Measurements from ENCODE around the gene CAPZB. TPM values are rescaled to one million over a fixed set of nuclear protein-coding genes. Genes with fewer than 3 reads are reported as not detected.

CAPZB gene
- polyA plus RNA-seq, 2 donors = 221 to 272 TPM

- Histone ChIP-seq H3K9me3 (ENCODE audit: control insufficient read depth in 2 of 2, insufficient read depth in 1 of 2, low read depth in 1 of 2, low read length in 1 of 2) (no peaks in the 10 kb centered on the region), H3K36me3 (ENCODE audit: control insufficient read depth in 2 of 2, insufficient read depth in 2 of 2, low read length in 1 of 2) (peaks cover 4 to 41% of the 10 kb centered on the region in 2 donors), H3K4me1 (ENCODE audit: control insufficient read depth in 2 of 2, insufficient read depth in 2 of 2, low read length in 1 of 2) (peaks cover 0 to 4% of the 10 kb centered on the region in 2 donors), H3K27me3 (ENCODE audit: control insufficient read depth in 1 of 2, insufficient read depth in 2 of 2, low read length in 2 of 2) (no peaks in the 10 kb centered on the region), H3K27ac (ENCODE audit: low read depth in 2 of 2, low read length in 1 of 2) (no peak overlapping the region), H3K4me3 (ENCODE audit: low read depth in 1 of 2, low read length in 2 of 2) (no peak overlapping the region)
- 85 to 88% methylated on average over 19 of the region's 19 CpGs for WGBS, 2 donors
These were observed 146.0 kb downstream of the CAPZB start for GRCh38 chr1:19339214-19339861.

- peaks cover 4 to 32% of the 10 kb centered on the region in 2 donors for H3K36me3 ChIP-seq (ENCODE audit: control insufficient read depth in 2 of 2, insufficient read depth in 2 of 2, low read length in 1 of 2)
- no peaks in the 10 kb centered on the region for H3K27me3 ChIP-seq (ENCODE audit: control insufficient read depth in 1 of 2, insufficient read depth in 2 of 2, low read length in 2 of 2)
- 75 to 82% methylated on average over 27 of the region's 27 CpGs for WGBS, 2 donors
- no peak overlapping the region for H3K27ac ChIP-seq (ENCODE audit: low read depth in 2 of 2, low read length in 1 of 2)
- H3K9me3 ChIP-seq (ENCODE audit: control insufficient read depth in 2 of 2, insufficient read depth in 1 of 2, low read depth in 1 of 2, low read length in 1 of 2) = no peaks in the 10 kb centered on the region
- H3K4me3 ChIP-seq (ENCODE audit: low read depth in 1 of 2, low read length in 2 of 2) = no peak overlapping the region
- H3K4me1 ChIP-seq (ENCODE audit: control insufficient read depth in 2 of 2, insufficient read depth in 2 of 2, low read length in 1 of 2) = no peaks in the 10 kb centered on the region
These were observed 147.0 kb downstream of the CAPZB start for GRCh38 chr1:19338323-19338762.

- 83 to 88% methylated on average over 4 of the region's 4 CpGs for WGBS, 2 donors
- H3K27me3 ChIP-seq (ENCODE audit: control insufficient read depth in 1 of 2, insufficient read depth in 2 of 2, low read length in 2 of 2) = no peaks in the 10 kb centered on the region
- H3K9me3 ChIP-seq (ENCODE audit: control insufficient read depth in 2 of 2, insufficient read depth in 1 of 2, low read depth in 1 of 2, low read length in 1 of 2) = no peaks in the 10 kb centered on the region
- no peak overlapping the region for H3K27ac ChIP-seq (ENCODE audit: low read depth in 2 of 2, low read length in 1 of 2)
- peaks cover 4 to 24% of the 10 kb centered on the region in 2 donors for H3K36me3 ChIP-seq (ENCODE audit: control insufficient read depth in 2 of 2, insufficient read depth in 2 of 2, low read length in 1 of 2)
- H3K4me1 ChIP-seq (ENCODE audit: control insufficient read depth in 2 of 2, insufficient read depth in 2 of 2, low read length in 1 of 2) = no peaks in the 10 kb centered on the region
- H3K4me3 ChIP-seq (ENCODE audit: low read depth in 1 of 2, low read length in 2 of 2) = no peak overlapping the region
These were observed 148.1 kb downstream of the CAPZB start for GRCh38 chr1:19337289-19337688.

- H3K27ac ChIP-seq (ENCODE audit: low read depth in 2 of 2, low read length in 1 of 2) = no peak overlapping the region
- H3K9me3 ChIP-seq (ENCODE audit: control insufficient read depth in 2 of 2, insufficient read depth in 1 of 2, low read depth in 1 of 2, low read length in 1 of 2) = no peaks in the 10 kb centered on the region
- H3K27me3 ChIP-seq (ENCODE audit: control insufficient read depth in 1 of 2, insufficient read depth in 2 of 2, low read length in 2 of 2) = no peaks in the 10 kb centered on the region
- 79% methylated on average over 7 of the region's 7 CpGs for WGBS, 2 donors
- H3K4me1 ChIP-seq (ENCODE audit: control insufficient read depth in 2 of 2, insufficient read depth in 2 of 2, low read length in 1 of 2) = no peaks in the 10 kb centered on the region
- H3K36me3 ChIP-seq (ENCODE audit: control insufficient read depth in 2 of 2, insufficient read depth in 2 of 2, low read length in 1 of 2) = peaks cover 4 to 19% of the 10 kb centered on the region in 2 donors
- H3K4me3 ChIP-seq (ENCODE audit: low read depth in 1 of 2, low read length in 2 of 2) = no peak overlapping the region
These were observed 148.8 kb downstream of the CAPZB start for GRCh38 chr1:19336543-19336942.

- H3K4me1 ChIP-seq (ENCODE audit: control insufficient read depth in 2 of 2, insufficient read depth in 2 of 2, low read length in 1 of 2) = no peaks in the 10 kb centered on the region
- H3K36me3 ChIP-seq (ENCODE audit: control insufficient read depth in 2 of 2, insufficient read depth in 2 of 2, low read length in 1 of 2) = peaks cover 0 to 12% of the 10 kb centered on the region in 2 donors
- no peak overlapping the region for H3K27ac ChIP-seq (ENCODE audit: low read depth in 2 of 2, low read length in 1 of 2)
- no peaks in the 10 kb centered on the region for H3K9me3 ChIP-seq (ENCODE audit: control insufficient read depth in 2 of 2, insufficient read depth in 1 of 2, low read depth in 1 of 2, low read length in 1 of 2)
- no peak overlapping the region for H3K4me3 ChIP-seq (ENCODE audit: low read depth in 1 of 2, low read length in 2 of 2)
- 79 to 81% methylated on average over 9 of the region's 9 CpGs for WGBS, 2 donors
- no peaks in the 10 kb centered on the region for H3K27me3 ChIP-seq (ENCODE audit: control insufficient read depth in 1 of 2, insufficient read depth in 2 of 2, low read length in 2 of 2)
These were observed 151.6 kb downstream of the CAPZB start for GRCh38 chr1:19333587-19334354.

GRCh38 chr1:19332832-19333231 is 152.5 kb downstream of the CAPZB start:
- no peaks in the 10 kb centered on the region for H3K27me3 ChIP-seq (ENCODE audit: control insufficient read depth in 1 of 2, insufficient read depth in 2 of 2, low read length in 2 of 2)
- WGBS, 2 donors = 87 to 88% methylated on average over 12 of the region's 12 CpGs
- H3K4me3 ChIP-seq (ENCODE audit: low read depth in 1 of 2, low read length in 2 of 2) = no peak overlapping the region
- peaks cover 2 to 13% of the 10 kb centered on the region in 2 donors for H3K36me3 ChIP-seq (ENCODE audit: control insufficient read depth in 2 of 2, insufficient read depth in 2 of 2, low read length in 1 of 2)
- no peaks in the 10 kb centered on the region for H3K4me1 ChIP-seq (ENCODE audit: control insufficient read depth in 2 of 2, insufficient read depth in 2 of 2, low read length in 1 of 2)
- H3K9me3 ChIP-seq (ENCODE audit: control insufficient read depth in 2 of 2, insufficient read depth in 1 of 2, low read depth in 1 of 2, low read length in 1 of 2) = no peaks in the 10 kb centered on the region
- no peak overlapping the region for H3K27ac ChIP-seq (ENCODE audit: low read depth in 2 of 2, low read length in 1 of 2)

GRCh38 chr1:19331262-19331878 is 154.0 kb downstream of the CAPZB start:
- no peaks in the 10 kb centered on the region for H3K9me3 ChIP-seq (ENCODE audit: control insufficient read depth in 2 of 2, insufficient read depth in 1 of 2, low read depth in 1 of 2, low read length in 1 of 2)
- H3K4me3 ChIP-seq (ENCODE audit: low read depth in 1 of 2, low read length in 2 of 2) = no peak overlapping the region
- no peaks in the 10 kb centered on the region for H3K27me3 ChIP-seq (ENCODE audit: control insufficient read depth in 1 of 2, insufficient read depth in 2 of 2, low read length in 2 of 2)
- H3K27ac ChIP-seq (ENCODE audit: low read depth in 2 of 2, low read length in 1 of 2) = no peak overlapping the region
- peaks cover 5 to 21% of the 10 kb centered on the region in 2 donors for H3K36me3 ChIP-seq (ENCODE audit: control insufficient read depth in 2 of 2, insufficient read depth in 2 of 2, low read length in 1 of 2)
- no peaks in the 10 kb centered on the region for H3K4me1 ChIP-seq (ENCODE audit: control insufficient read depth in 2 of 2, insufficient read depth in 2 of 2, low read length in 1 of 2)
- 75 to 85% methylated on average over 13 of the region's 13 CpGs for WGBS, 2 donors

- no peaks in the 10 kb centered on the region for H3K27me3 ChIP-seq (ENCODE audit: control insufficient read depth in 1 of 2, insufficient read depth in 2 of 2, low read length in 2 of 2)
- H3K36me3 ChIP-seq (ENCODE audit: control insufficient read depth in 2 of 2, insufficient read depth in 2 of 2, low read length in 1 of 2) = peaks cover 5 to 27% of the 10 kb centered on the region in 2 donors
- H3K9me3 ChIP-seq (ENCODE audit: control insufficient read depth in 2 of 2, insufficient read depth in 1 of 2, low read depth in 1 of 2, low read length in 1 of 2) = no peaks in the 10 kb centered on the region
- WGBS, 2 donors = 86 to 89% methylated on average over 14 of the region's 14 CpGs
- no peak overlapping the region for H3K4me3 ChIP-seq (ENCODE audit: low read depth in 1 of 2, low read length in 2 of 2)
- no peaks in the 10 kb centered on the region for H3K4me1 ChIP-seq (ENCODE audit: control insufficient read depth in 2 of 2, insufficient read depth in 2 of 2, low read length in 1 of 2)
- no peak overlapping the region for H3K27ac ChIP-seq (ENCODE audit: low read depth in 2 of 2, low read length in 1 of 2)
These were observed 154.7 kb downstream of the CAPZB start for GRCh38 chr1:19330449-19331135.

- Histone ChIP-seq H3K27ac (ENCODE audit: low read depth in 2 of 2, low read length in 1 of 2) (no peak overlapping the region), H3K4me3 (ENCODE audit: low read depth in 1 of 2, low read length in 2 of 2) (no peak overlapping the region), H3K9me3 (ENCODE audit: control insufficient read depth in 2 of 2, insufficient read depth in 1 of 2, low read depth in 1 of 2, low read length in 1 of 2) (no peaks in the 10 kb centered on the region), H3K4me1 (ENCODE audit: control insufficient read depth in 2 of 2, insufficient read depth in 2 of 2, low read length in 1 of 2) (no peaks in the 10 kb centered on the region), H3K36me3 (ENCODE audit: control insufficient read depth in 2 of 2, insufficient read depth in 2 of 2, low read length in 1 of 2) (peaks cover 12 to 34% of the 10 kb centered on the region in 2 donors), H3K27me3 (ENCODE audit: control insufficient read depth in 1 of 2, insufficient read depth in 2 of 2, low read length in 2 of 2) (no peaks in the 10 kb centered on the region)
- WGBS, 2 donors = 94 to 95% methylated on average over 5 of the region's 5 CpGs
These were observed 155.7 kb downstream of the CAPZB start for GRCh38 chr1:19329611-19330010.

All from esophagus (tissue), 2 donors.